H9 (cell line): Measurements from ENCODE around the gene FOXN1. TPM values are rescaled to one million over a fixed set of nuclear protein-coding genes. Genes with fewer than 3 reads are reported as not detected.

Experiments
- DNase-seq: peaks from one replicate; pipeline ENCODE4 v3.0.0-alpha.2; 2017
- H2AFZ ChIP-seq: one replicate; pipeline ENCODE4 v1.6.1; 2013; ENCODE audit warnings: mild to moderate bottlenecking, low read length, control low read depth, moderate library complexity
- H2AK5ac ChIP-seq: 2 replicates; pipeline ENCODE4 v1.6.1; 2013; ENCODE audit warnings: low read length, control low read depth, mixed read lengths; ENCODE audit not compliant: insufficient read length
- H2BK120ac ChIP-seq: one replicate; pipeline ENCODE4 v1.6.1; 2013; ENCODE audit warnings: low read depth, mild to moderate bottlenecking, low read length, control low read depth, inconsistent platforms; ENCODE audit not compliant: poor library complexity, severe bottlenecking
- H2BK12ac ChIP-seq: 2 replicates; pipeline ENCODE4 v1.6.1; 2013; ENCODE audit warnings: low read length, control low read depth, mixed read lengths, low read depth; ENCODE audit not compliant: insufficient read length
- H2BK15ac ChIP-seq: 2 replicates; pipeline ENCODE4 v1.6.1; 2013; ENCODE audit warnings: low read depth, low read length, control low read depth
- H2BK20ac ChIP-seq: one replicate; pipeline ENCODE4 v1.6.1; 2013; ENCODE audit warnings: low read depth, mild to moderate bottlenecking, low read length, control low read depth, inconsistent platforms; ENCODE audit not compliant: poor library complexity, severe bottlenecking
- H2BK5ac ChIP-seq: 2 replicates; pipeline ENCODE4 v1.6.1; 2013; ENCODE audit warnings: low read length, control low read depth, mixed read lengths; ENCODE audit not compliant: insufficient read length
- H3K14ac ChIP-seq: 2 replicates; pipeline ENCODE4 v1.6.1; 2013; ENCODE audit warnings: low read length, control low read depth; ENCODE audit not compliant: insufficient read depth
- H3K18ac ChIP-seq: 2 replicates; pipeline ENCODE4 v1.6.1; 2013; ENCODE audit warnings: low read depth, mild to moderate bottlenecking, mixed read lengths, low read length, control low read depth; ENCODE audit not compliant: insufficient read length
- H3K23ac ChIP-seq: 2 replicates; pipeline ENCODE4 v1.6.1; 2013; ENCODE audit warnings: low read length, control low read depth, mixed read lengths, low read depth; ENCODE audit not compliant: insufficient read length
- H3K23me2 ChIP-seq: 2 replicates; pipeline ENCODE4 v1.6.1; 2013; ENCODE audit warnings: low read depth, mild to moderate bottlenecking, mixed read lengths, low read length, control low read depth; ENCODE audit not compliant: insufficient read length, poor library complexity, severe bottlenecking
- H3K27ac ChIP-seq: 2 replicates; pipeline ENCODE4 v1.5.1; 2013; ENCODE audit warnings: low read length, control low read depth, mixed read lengths, low read depth; ENCODE audit not compliant: insufficient read length
- H3K27me3 ChIP-seq: 2 replicates; pipeline ENCODE4 v1.6.1; 2013; ENCODE audit warnings: low read length, control low read depth, inconsistent platforms; ENCODE audit not compliant: insufficient read depth
- H3K4ac ChIP-seq: 2 replicates; pipeline ENCODE4 v1.6.1; 2013; ENCODE audit warnings: low read depth, mild to moderate bottlenecking, control low read depth, inconsistent platforms, low read length, moderate library complexity
- H3K4me1 ChIP-seq: 2 replicates; pipeline ENCODE4 v1.6.1; 2013; ENCODE audit warnings: low read length, control low read depth, inconsistent platforms; ENCODE audit not compliant: insufficient read depth
- H3K4me2 ChIP-seq: 2 replicates; pipeline ENCODE4 v1.6.1; 2013; ENCODE audit warnings: low read length, control low read depth, mixed read lengths; ENCODE audit not compliant: insufficient read length, insufficient read depth
- H3K56ac ChIP-seq: 2 replicates; pipeline ENCODE4 v1.6.1; 2013; ENCODE audit warnings: low read depth, mild to moderate bottlenecking, mixed read lengths, low read length, control low read depth; ENCODE audit not compliant: insufficient read length
- H3K79me1 ChIP-seq: 2 replicates; pipeline ENCODE4 v1.6.1; 2013; ENCODE audit warnings: low read depth, mild to moderate bottlenecking, moderate library complexity, low read length, control low read depth, inconsistent platforms; ENCODE audit not compliant: insufficient read depth, poor library complexity, severe bottlenecking
- H3K79me2 ChIP-seq: 2 replicates; pipeline ENCODE4 v1.6.1; 2013; ENCODE audit warnings: low read length, control low read depth, inconsistent platforms; ENCODE audit not compliant: insufficient read depth
- H3K9ac ChIP-seq: 2 replicates; pipeline ENCODE4 v1.6.1; 2013; ENCODE audit warnings: low read length, control low read depth, mixed read lengths; ENCODE audit not compliant: insufficient read length; ENCODE audit errors: extremely low read depth
- H3K9me3 ChIP-seq: one replicate; pipeline ENCODE4 v1.6.1; 2013; ENCODE audit warnings: low read depth, low read length, inconsistent platforms; ENCODE audit not compliant: control insufficient read depth
- H3T11ph ChIP-seq: one replicate; pipeline ENCODE4 v1.6.1; 2013; ENCODE audit warnings: mild to moderate bottlenecking, low read length, control low read depth, inconsistent platforms
- H4K20me1 ChIP-seq: one replicate; pipeline ENCODE4 v1.6.1; 2013; ENCODE audit not compliant: control insufficient read depth, insufficient read length, insufficient read depth
- H4K5ac ChIP-seq: 2 replicates; pipeline ENCODE4 v1.6.1; 2013; ENCODE audit warnings: low read depth, mild to moderate bottlenecking, mixed read lengths, low read length, control low read depth; ENCODE audit not compliant: insufficient read length
- H4K8ac ChIP-seq: replicated peaks from 2 replicates; pipeline ENCODE4 v1.6.1; 2013; ENCODE audit warnings: low read length, control low read depth, mixed read lengths, low read depth; ENCODE audit not compliant: insufficient read length
- H4K91ac ChIP-seq: 2 replicates; pipeline ENCODE4 v1.6.1; 2013; ENCODE audit warnings: low read depth, mild to moderate bottlenecking, moderate library complexity, mixed read lengths, low read length, control low read depth; ENCODE audit not compliant: insufficient read length
- H3K27ac Mint-ChIP-seq, 3 experiments: 2 replicates in 2 of 3; 3 replicates in 1 of 3; pipeline ENCODE4 v1.8.0; 2020 to 2021; ENCODE audit warnings: mixed read lengths in 3 of 3, mild to moderate bottlenecking in 1 of 3, moderate library complexity in 1 of 3
- H3K27me3 Mint-ChIP-seq: 2 replicates; pipeline ENCODE4 v1.8.0; 2021; ENCODE audit warnings: low read depth, mild to moderate bottlenecking, moderate library complexity, mixed read lengths
- H3K36me3 Mint-ChIP-seq, 3 experiments: 2 replicates in 2 of 3; 3 replicates in 1 of 3; pipeline ENCODE4 v1.8.0; 2020 to 2021; ENCODE audit warnings: low read depth in 3 of 3, mixed read lengths in 3 of 3; ENCODE audit not compliant: insufficient read depth in 1 of 3
- H3K4me1 Mint-ChIP-seq, 2 experiments: 2 replicates each; pipeline ENCODE4 v1.8.0; 2020; ENCODE audit warnings: mixed read lengths in 2 of 2
- H3K4me3 Mint-ChIP-seq, 2 experiments: 2 replicates in 1 of 2; 3 replicates in 1 of 2; pipeline ENCODE4 v1.8.0; 2020 to 2021; ENCODE audit warnings: mild to moderate bottlenecking in 2 of 2, mixed read lengths in 2 of 2, moderate library complexity in 1 of 2
- H3K9me3 Mint-ChIP-seq, 2 experiments: 2 replicates in 1 of 2; 3 replicates in 1 of 2; pipeline ENCODE4 v1.8.0; 2020; ENCODE audit warnings: mild to moderate bottlenecking in 2 of 2, mixed read lengths in 2 of 2, moderate library complexity in 1 of 2
- WGBS: extraction: QIAGEN DNeasy Blood & Tissue Kit; methylation state at CpG from one replicate; pipeline ENCODE4 v1.1.7; 2013; ENCODE audit warnings: missing lambda C conversion rate, low lambda C conversion rate, mixed read lengths; ENCODE audit not compliant: insufficient read length; ENCODE audit errors: extremely low coverage; 5-methylcytosine and 5-hydroxymethylcytosine counted together
- total RNA-seq: library from RNA; stranded (reverse); gene quantifications from 2 replicates; pipeline ENCODE4 v1.2.1, GENCODE V29; 2021
- TF ChIP-seq, protein P1 (sequence below): fragments of 200-600 bp; sonication (generic); conservative IDR thresholded peaks from 3 replicates; pipeline ENCODE4 v1.8.0; 2021; ENCODE audit warnings: antibody characterized with exemption, mild to moderate bottlenecking

Gene FOXN1
- total RNA-seq, 1 experiment from 2014 or later = not detected

GRCh38 chr17:28495635-28496034 is 10.5 kb upstream of the FOXN1 start:
- peaks cover 2% of the 10 kb centered on the region; the same call in 1 of the 2 replicates for H3K4me1 ChIP-seq
- no peak overlapping the region for H4K91ac ChIP-seq
- H3K14ac ChIP-seq = no peak overlapping the region
- Mint-ChIP-seq H3K4me3 (no peak overlapping the region), H3K27me3 (peaks cover 19% of the 10 kb centered on the region), H3K9me3 (no peaks in the 10 kb centered on the region; a peak in 1 of 5 replicates), H3K36me3 (no peaks in the 10 kb centered on the region; a peak in 1 of 7 replicates), H3K27ac (no peak overlapping the region), H3K4me1 (peaks cover 13 to 24% of the 10 kb centered on the region in 2 experiments)
- no peak overlapping the region for H3T11ph ChIP-seq
- H3K27me3 ChIP-seq = no peaks in the 10 kb centered on the region
- H3K23ac ChIP-seq = no peak overlapping the region
- no peak overlapping the region for H3K9ac ChIP-seq
- no peak overlapping the region for H2BK15ac ChIP-seq
- WGBS = no CpG with 5 or more reads among the region's 8 CpGs
- no peaks in the 10 kb centered on the region for H3K9me3 ChIP-seq
- no peak overlapping the region for H3K4ac ChIP-seq
- no peaks in the 10 kb centered on the region for H3K79me1 ChIP-seq
- no peak overlapping the region for H2BK5ac ChIP-seq
- H3K56ac ChIP-seq = no peak overlapping the region
- no peak overlapping the region for H4K5ac ChIP-seq
- H3K4me2 ChIP-seq = no peak overlapping the region
- no peak overlapping the region for H2BK120ac ChIP-seq
- no peaks in the 10 kb centered on the region for H3K23me2 ChIP-seq
- no peaks in the 10 kb centered on the region for H4K20me1 ChIP-seq
- no peak overlapping the region for H2BK20ac ChIP-seq
- H4K8ac ChIP-seq = no peak overlapping the region
- no peak overlapping the region for H2AFZ ChIP-seq
- H2BK12ac ChIP-seq = no peak overlapping the region
- no peak overlapping the region for H2AK5ac ChIP-seq
- no peak overlapping the region for H3K18ac ChIP-seq
- no peak for DNase-seq
- no peaks in the 10 kb centered on the region for H3K79me2 ChIP-seq
- TF ChIP-seq, protein P1, sequence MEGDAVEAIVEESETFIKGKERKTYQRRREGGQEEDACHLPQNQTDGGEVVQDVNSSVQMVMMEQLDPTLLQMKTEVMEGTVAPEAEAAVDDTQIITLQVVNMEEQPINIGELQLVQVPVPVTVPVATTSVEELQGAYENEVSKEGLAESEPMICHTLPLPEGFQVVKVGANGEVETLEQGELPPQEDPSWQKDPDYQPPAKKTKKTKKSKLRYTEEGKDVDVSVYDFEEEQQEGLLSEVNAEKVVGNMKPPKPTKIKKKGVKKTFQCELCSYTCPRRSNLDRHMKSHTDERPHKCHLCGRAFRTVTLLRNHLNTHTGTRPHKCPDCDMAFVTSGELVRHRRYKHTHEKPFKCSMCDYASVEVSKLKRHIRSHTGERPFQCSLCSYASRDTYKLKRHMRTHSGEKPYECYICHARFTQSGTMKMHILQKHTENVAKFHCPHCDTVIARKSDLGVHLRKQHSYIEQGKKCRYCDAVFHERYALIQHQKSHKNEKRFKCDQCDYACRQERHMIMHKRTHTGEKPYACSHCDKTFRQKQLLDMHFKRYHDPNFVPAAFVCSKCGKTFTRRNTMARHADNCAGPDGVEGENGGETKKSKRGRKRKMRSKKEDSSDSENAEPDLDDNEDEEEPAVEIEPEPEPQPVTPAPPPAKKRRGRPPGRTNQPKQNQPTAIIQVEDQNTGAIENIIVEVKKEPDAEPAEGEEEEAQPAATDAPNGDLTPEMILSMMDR = no peak
- no peak overlapping the region for H3K27ac ChIP-seq
